Mucosa of descending colon (tissue), 3 donors: ENCODE data around the gene EFCAB12. TPM values are rescaled to one million over a fixed set of nuclear protein-coding genes. Genes with fewer than 3 reads are reported as not detected.

Experiments
- ATAC-seq: fragments of 200-7000 bp; cut with Tn5 transposase; one replicate; pipeline ENCODE4 v1.9.1; 2020; ENCODE audit warnings: mild to moderate bottlenecking, moderate library complexity
- DNase-seq, 3 donors: peaks; one replicate each; pipeline ENCODE4 v3.0.0-alpha.2; 2020
- H3K36me3 ChIP-seq: fragments of 200-600 bp; one replicate; pipeline ENCODE4 v1.8.0; 2021; ENCODE audit warnings: low read depth, mild to moderate bottlenecking
- H3K4me1 ChIP-seq: fragments of 200-600 bp; one replicate; pipeline ENCODE4 v1.8.0; 2021; ENCODE audit warnings: low read depth, mild to moderate bottlenecking
- H3K4me3 ChIP-seq: fragments of 200-600 bp; one replicate; pipeline ENCODE4 v1.8.0; 2021; ENCODE audit warnings: mild to moderate bottlenecking
- H3K9me3 ChIP-seq: fragments of 200-600 bp; one replicate; pipeline ENCODE4 v1.8.0; 2021; ENCODE audit warnings: mild to moderate bottlenecking
- CTCF ChIP-seq: fragments of 200-600 bp; IDR thresholded peaks from one replicate; pipeline ENCODE4 v1.8.0; 2022; ENCODE audit warnings: antibody characterized with exemption, mild to moderate bottlenecking
- intact Hi-C, 2 donors: fragments of 100-400 bp; cut with DNase I in 1 of 2; cut with micrococcal nuclease in 1 of 2; formaldehyde crosslinking; loops; one replicate each; pipeline versions ENCODE4 v1.11.0 to v1.11.1; 2022; cut with DNase I, micrococcal nuclease
- total RNA-seq, 3 donors: library from RNA; stranded (reverse); fragmentation: NEBNext Ultra II Directional in 2 of 3; extraction: Animal tissue kit (Norgen Biotek cat#: 25700) in 2 of 3; gene quantifications; one replicate each; pipeline versions ENCODE4 v1.2.1 to v1.2.4, GENCODE V29; 2021 to 2023
- donor health status: DM: no; HTN: no; CAD: no; lungs with moderate emphysema.
- donor health status: DM: no; HTN: no; CAD: no.
- donor health status: DM: no; HTN: yes; CAD: no.

Gene EFCAB12
- total RNA-seq, 3 donors from 2014 or later, result 0.38 to 0.69 (median 0.58) TPM

- DNase-seq, result no peak
- no peaks in the 10 kb centered on the region for H3K9me3 ChIP-seq
- H3K4me1 ChIP-seq, result no peaks in the 10 kb centered on the region
- no peak for ATAC-seq
- H3K4me3 ChIP-seq, result no peak overlapping the region
- no peak for TF ChIP-seq CTCF
- intact Hi-C loops, result no loop called here
- no peaks in the 10 kb centered on the region for H3K36me3 ChIP-seq
Observed at GRCh38 chr3:129371041-129371826, 57.2 kb downstream of the EFCAB12 start.

- intact Hi-C loops, result no loop called here
- Histone ChIP-seq H3K9me3 (no peaks in the 10 kb centered on the region), H3K36me3 (no peaks in the 10 kb centered on the region), H3K4me1 (no peaks in the 10 kb centered on the region), H3K4me3 (no peak overlapping the region)
- ATAC-seq, result no peak
- no peak for TF ChIP-seq CTCF
- DNase-seq, result no peak
Observed at GRCh38 chr3:129370248-129370964, 58.0 kb downstream of the EFCAB12 start.

GRCh38 chr3:129369711-129370110 is 58.7 kb downstream of the EFCAB12 start:
- intact Hi-C loops, result no loop called here
- Histone ChIP-seq H3K4me3 (no peak overlapping the region), H3K9me3 (no peaks in the 10 kb centered on the region), H3K4me1 (no peaks in the 10 kb centered on the region), H3K36me3 (no peaks in the 10 kb centered on the region)
- ATAC-seq, result no peak
- TF ChIP-seq CTCF, result no peak
- no peak for DNase-seq

- intact Hi-C loops, result no loop called here
- Histone ChIP-seq H3K36me3 (no peaks in the 10 kb centered on the region), H3K4me3 (no peak overlapping the region), H3K9me3 (no peaks in the 10 kb centered on the region), H3K4me1 (no peaks in the 10 kb centered on the region)
- TF ChIP-seq CTCF, result no peak
- ATAC-seq (no peak), DNase-seq (no peak)
Observed at GRCh38 chr3:129367821-129368220, 60.6 kb downstream of the EFCAB12 start.

GRCh38 chr3:129366312-129366831 is 62.1 kb downstream of the EFCAB12 start:
- Histone ChIP-seq H3K36me3 (no peaks in the 10 kb centered on the region), H3K4me1 (no peaks in the 10 kb centered on the region), H3K9me3 (no peaks in the 10 kb centered on the region), H3K4me3 (no peak overlapping the region)
- intact Hi-C loops, result no loop called here
- TF ChIP-seq CTCF, result no peak
- no peak for ATAC-seq
- no peak for DNase-seq
